ENCODE measurements around the gene KRTCAP2. TPM values are rescaled to one million over a fixed set of nuclear protein-coding genes. Genes with fewer than 3 reads are reported as not detected.
A peak's percentile ranks its signal among the peaks of the same experiment; 100 is the strongest.

The KRTCAP2 gene
- total and polyA plus RNA-seq, 10 of the 15 experiments (the other 5 are each of a cell fraction or from before 2014, with no cell fraction given) = 61.3 to 238 (median 141) TPM

DNA sequence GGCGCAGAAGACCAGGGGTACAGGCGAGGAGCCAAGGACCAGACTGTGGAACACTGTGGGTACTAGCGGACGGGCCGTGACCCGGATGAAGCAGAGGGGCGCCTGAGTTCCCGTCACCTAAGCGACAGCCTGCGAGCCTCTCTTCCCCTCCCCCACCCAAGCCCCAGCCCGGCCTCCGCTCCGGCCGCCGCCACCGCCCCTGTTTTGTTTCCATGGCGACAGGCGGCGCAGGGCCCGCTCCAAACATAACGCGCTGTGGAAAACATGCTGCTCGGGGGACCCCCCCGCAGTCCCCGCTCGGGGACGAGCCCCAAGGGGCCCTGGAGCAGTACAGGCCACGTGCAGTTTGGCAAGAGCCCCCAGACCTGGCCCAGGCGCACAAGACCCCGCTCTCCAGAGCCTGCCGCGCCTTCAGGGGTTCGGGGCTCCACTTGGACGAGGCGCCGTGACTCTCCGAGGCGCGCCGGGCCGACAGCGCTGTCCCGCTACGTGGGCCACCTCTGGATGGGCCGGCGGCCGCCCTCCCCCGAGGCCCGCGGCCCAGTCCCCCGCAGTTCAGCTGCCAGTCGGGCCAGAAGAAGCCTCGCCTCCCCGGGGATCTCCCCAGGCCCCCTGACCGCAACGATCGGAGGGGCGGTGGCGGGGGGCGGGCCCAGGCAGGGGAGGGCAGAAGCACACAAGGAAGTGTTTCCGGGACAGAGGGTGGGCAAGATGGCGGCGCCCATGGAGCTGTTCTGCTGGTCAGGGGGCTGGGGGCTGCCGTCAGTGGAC, 35.6 kb upstream of the KRTCAP2 start, which contains the start of gene MTX1 (continued):
- no peak for TF ChIP-seq ESRRA (IDR thresholded peaks at IDR 0.05; ENCODE audit: low read length)
- no peak for TF ChIP-seq NRF1 (conservative IDR thresholded peaks at IDR 0.05; ENCODE audit: low read depth, low read length)
- peak; percentile 92 for TF ChIP-seq POLR2A (IDR thresholded peaks at IDR 0.05; ENCODE audit: low read depth, low read length)
- no peak for TF ChIP-seq TCF7 (IDR thresholded peaks at IDR 0.05; ENCODE audit: borderline replicate concordance)
- TF ChIP-seq, protein P1, sequence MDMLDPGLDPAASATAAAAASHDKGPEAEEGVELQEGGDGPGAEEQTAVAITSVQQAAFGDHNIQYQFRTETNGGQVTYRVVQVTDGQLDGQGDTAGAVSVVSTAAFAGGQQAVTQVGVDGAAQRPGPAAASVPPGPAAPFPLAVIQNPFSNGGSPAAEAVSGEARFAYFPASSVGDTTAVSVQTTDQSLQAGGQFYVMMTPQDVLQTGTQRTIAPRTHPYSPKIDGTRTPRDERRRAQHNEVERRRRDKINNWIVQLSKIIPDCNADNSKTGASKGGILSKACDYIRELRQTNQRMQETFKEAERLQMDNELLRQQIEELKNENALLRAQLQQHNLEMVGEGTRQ (IDR thresholded peaks at IDR 0.05; ENCODE audit: borderline replicate concordance, low read depth, low read length) = no peak
- no peak for TF ChIP-seq NFYA (IDR thresholded peaks at IDR 0.05; ENCODE audit: borderline replicate concordance, low read depth, low read length)
- TF ChIP-seq LARP7 (IDR thresholded peaks at IDR 0.05) = no peak; the same call in none of the 2 replicates
- no peak for TF ChIP-seq CHD1 (IDR thresholded peaks at IDR 0.05; ENCODE audit: low read depth, low read length)

DNA sequence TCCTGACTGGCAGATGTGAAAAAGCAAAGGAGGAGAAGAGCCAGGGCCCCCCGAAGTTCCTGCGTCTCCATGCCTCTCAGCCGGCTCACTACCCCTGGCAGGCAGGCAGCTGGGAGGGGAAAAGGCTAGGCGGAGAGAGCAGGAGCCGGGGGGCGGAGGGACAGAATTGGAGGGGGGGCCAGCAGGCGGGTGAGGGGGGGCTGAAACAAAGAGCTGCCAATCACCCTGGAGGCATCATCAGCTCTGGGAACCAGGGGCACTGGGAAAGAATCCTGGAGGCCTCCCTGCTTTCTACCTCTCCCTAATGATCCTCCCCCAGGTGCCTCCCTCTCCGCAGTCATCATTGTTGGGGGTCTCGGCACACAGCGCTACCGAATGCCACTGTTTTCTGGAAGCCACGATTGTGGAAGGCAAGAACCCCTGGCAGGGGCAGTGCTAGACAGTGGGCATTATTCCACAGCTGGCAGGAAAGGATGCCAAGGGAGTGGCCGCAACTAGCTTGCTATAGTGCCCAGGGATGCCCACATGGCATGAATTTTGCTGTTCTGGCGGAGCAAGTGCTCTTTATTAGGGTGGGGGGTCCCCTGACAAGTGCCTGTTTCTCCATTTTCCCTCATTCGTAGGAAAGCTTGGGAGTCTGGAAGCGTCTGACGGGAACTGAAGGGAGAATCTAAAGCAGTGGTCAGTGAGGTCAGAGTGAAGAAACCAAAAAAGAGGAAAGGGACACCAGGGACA, 34.9 kb upstream of the KRTCAP2 start, which contains the start of gene THBS3:
THBS3 (minus strand) TSS at position 92 of the 735 bp plus-strand sequence; CDS start at position 71, 21 bp downstream.
- Histone ChIP-seq H4K20me1 (ENCODE audit: control insufficient read depth, insufficient read depth) (no peaks in the 10 kb centered on the region), H2AFZ (ENCODE audit: control insufficient read depth, low read depth, low read length) (peak within 1 kb of the TSS; percentile 92), H3K27me3 (replicated peaks in 1 of 2; ENCODE audit: control insufficient read depth in 2 of 2, insufficient read depth in 2 of 2, low read length in 1 of 2) (no peaks in the 10 kb centered on the region), H3K79me2 (ENCODE audit: control insufficient read depth, insufficient read depth, low read length) (peaks cover 10% of the 10 kb centered on the region), H3K9ac (ENCODE audit: control insufficient read depth, insufficient read depth, low read length) (peak within 1 kb of the TSS; percentile 90), H3K4me1 (ENCODE audit: control insufficient read depth, insufficient read depth, low read length) (peaks cover 19% of the 10 kb centered on the region), H3K4me2 (ENCODE audit: control insufficient read depth, insufficient read depth) (peak within 1 kb of the TSS; percentile 96), H3K9me3 (replicated peaks; ENCODE audit: control insufficient read depth, insufficient read depth, low read length) (no peaks in the 10 kb centered on the region), H3K27ac (ENCODE audit: control insufficient read depth, insufficient read depth) (peak within 1 kb of the TSS; percentile 81), H3K36me3 (ENCODE audit: control insufficient read depth in 2 of 2, insufficient read depth in 2 of 2, low read length in 1 of 2) (no peaks in the 10 kb centered on the region; a peak in 2 of 4 replicates), H3K4me3 (peak within 1 kb of the TSS; percentile 98)
- CTCF ChIA-PET = interaction anchor here (1.1 to 5.7 kb wide), 11 partner anchors 15 to 54 kb away, joined by 3 to 154 read pairs (median 10); partner anchors contain the start of genes KRTCAP2 and SCAMP3
- BruUV-seq (replicated peaks) = TSS peak; percentile 82
- WGBS (ENCODE audit: insufficient coverage, insufficient replicate concordance, low lambda C conversion rate, missing lambda C conversion rate) = 50% methylated on average over 13 of the region's 17 CpGs
- POLR2A ChIA-PET = interaction anchor here (1.1 to 5.1 kb wide), 5 partner anchors 14 to 115 kb away, joined by 5 to 84 read pairs (median 7); partner anchors contain the start of gene FDPS
- ATAC-seq (no peak), FAIRE-seq (peak; percentile 49), DNase-seq (ENCODE audit: low read depth, low spot score) (no peak)
- SMC1A ChIA-PET (ENCODE audit: uncharacterized antibody, unreplicated experiment) = interaction anchor here (1.1 to 4.0 kb wide), 5 partner anchors 14 to 43 kb away, joined by 4 to 89 read pairs (median 9); no protein-coding TSS in a partner anchor
- TF ChIP-seq ZNF217 (IDR thresholded peaks at IDR 0.05) (no peak), NR2F1 (conservative IDR thresholded peaks at IDR 0.05) (no peak), ZBTB40 (IDR thresholded peaks at IDR 0.05; ENCODE audit: borderline replicate concordance) (peak; percentile 34; the same call in 1 of the 2 replicates), YBX1 (IDR thresholded peaks at IDR 0.05) (no peak)
- TF ChIP-seq, protein P2, sequence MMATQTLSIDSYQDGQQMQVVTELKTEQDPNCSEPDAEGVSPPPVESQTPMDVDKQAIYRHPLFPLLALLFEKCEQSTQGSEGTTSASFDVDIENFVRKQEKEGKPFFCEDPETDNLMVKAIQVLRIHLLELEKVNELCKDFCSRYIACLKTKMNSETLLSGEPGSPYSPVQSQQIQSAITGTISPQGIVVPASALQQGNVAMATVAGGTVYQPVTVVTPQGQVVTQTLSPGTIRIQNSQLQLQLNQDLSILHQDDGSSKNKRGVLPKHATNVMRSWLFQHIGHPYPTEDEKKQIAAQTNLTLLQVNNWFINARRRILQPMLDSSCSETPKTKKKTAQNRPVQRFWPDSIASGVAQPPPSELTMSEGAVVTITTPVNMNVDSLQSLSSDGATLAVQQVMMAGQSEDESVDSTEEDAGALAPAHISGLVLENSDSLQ (IDR thresholded peaks at IDR 0.05) = 0 out of 2 replicates have a peak, but pooled peaks have one; percentile 17
- TF ChIP-seq, protein P1 (IDR thresholded peaks at IDR 0.05; ENCODE audit: borderline replicate concordance, low read depth, low read length) = no peak
- in situ Hi-C loops (cut with MboI) (no loop called here), intact Hi-C loops (cut with micrococcal nuclease; ENCODE audit: unreplicated experiment) (loop anchor here (1.0 to 5.0 kb wide), 4 partner anchors 18 to 384 kb away; a partner anchor contains a TSS)
- RAD21 ChIA-PET (ENCODE audit: unreplicated experiment) = interaction anchor here (1.7 to 4.0 kb wide), 5 partner anchors 14 to 116 kb away, joined by 6 to 85 read pairs (median 16); no protein-coding TSS in a partner anchor

Measured in GM12878 (cell line).